Activated CD8-positive, alpha-beta memory T cell treated with anti-CD3 and anti-CD28 coated beads, Interleukin-2, amount 50 U/mL, for 4 hours (primary cell): Measurements from ENCODE around the gene SLC2A13.

ENCODE experiments used
- DNase-seq: peaks from one replicate; pipeline ENCODE4 v3.0.0-alpha.2; 2020

SLC2A13 gene

DNA sequence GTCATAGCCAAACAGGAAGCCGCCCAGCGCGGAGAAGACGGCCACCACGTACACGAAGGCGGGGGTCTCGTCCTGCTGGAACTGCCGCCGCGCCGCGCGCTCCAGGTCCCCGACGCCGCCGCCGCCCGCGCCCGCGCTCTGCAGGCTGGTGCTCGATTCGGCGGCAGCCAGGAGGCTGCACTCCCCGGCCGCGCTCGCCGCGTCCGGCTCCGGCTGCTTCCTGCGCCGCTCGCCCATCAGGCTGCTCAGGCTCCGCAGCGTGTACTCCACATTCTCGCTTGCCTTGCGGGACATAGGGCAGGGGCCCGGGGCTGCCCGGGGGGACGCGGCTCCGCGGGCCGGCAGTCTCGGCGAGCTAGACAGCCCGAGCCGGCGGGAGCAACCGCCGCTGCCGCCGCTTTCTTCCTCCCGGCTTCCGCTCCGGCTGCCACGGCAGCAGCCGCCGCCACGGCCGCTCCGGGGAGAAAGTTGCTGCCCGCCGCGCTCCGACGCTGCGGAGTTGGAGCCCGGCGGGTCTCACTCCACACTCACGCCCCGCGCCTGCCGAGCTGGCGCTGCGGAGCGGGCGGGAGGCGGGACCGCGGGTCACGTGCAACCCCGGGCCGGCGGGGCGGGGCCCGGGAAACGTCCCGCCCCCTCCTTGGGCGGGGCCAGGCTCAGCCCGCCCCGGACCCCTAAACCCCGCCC is at the start of gene SLC2A13:
TSS of gene SLC2A13 (minus strand) at position 567 of the 687 bp plus-strand sequence. CDS start at position 294, 273 bp downstream.
- DNase-seq: peak; percentile 76

DNA sequence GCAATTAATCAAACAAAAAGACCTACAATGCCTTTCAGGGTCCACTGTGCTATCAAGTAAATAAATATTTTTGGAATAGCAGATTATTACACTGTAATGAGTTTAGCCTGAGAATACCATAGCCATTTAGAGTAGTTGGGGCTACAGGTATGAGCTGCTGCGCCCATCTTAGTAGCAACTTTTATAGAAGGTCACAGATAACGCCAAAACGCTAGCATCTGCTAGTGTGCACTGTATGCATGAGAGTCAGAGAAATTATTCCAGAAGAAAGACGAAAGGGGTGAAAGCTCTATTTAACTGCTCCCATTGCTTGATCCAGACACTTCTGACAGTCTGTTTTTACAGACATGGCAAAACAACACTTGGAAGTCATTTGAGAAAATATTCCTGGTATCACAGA is 48.5 kb upstream of the SLC2A13 start:
- no peak for DNase-seq

DNA sequence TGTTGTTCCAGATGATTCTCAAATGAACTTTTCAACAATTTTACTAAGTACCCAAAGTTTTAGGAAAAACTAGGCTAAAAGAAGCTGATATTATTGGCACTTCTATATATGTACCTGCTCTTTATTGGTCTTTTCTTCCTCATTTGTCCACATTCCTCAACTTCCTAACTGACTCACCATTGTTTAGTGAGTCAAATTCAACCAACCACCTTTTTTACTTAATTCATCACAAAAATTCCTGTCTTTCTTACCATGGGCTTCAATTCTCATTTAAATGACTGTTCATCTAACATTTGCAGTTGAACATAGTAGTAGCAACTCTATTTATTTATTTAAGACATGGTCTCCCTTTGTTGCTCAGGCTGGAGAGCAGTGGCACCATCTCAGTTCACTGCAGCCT is 47.6 kb upstream of the SLC2A13 start:
- no peak for DNase-seq

DNA sequence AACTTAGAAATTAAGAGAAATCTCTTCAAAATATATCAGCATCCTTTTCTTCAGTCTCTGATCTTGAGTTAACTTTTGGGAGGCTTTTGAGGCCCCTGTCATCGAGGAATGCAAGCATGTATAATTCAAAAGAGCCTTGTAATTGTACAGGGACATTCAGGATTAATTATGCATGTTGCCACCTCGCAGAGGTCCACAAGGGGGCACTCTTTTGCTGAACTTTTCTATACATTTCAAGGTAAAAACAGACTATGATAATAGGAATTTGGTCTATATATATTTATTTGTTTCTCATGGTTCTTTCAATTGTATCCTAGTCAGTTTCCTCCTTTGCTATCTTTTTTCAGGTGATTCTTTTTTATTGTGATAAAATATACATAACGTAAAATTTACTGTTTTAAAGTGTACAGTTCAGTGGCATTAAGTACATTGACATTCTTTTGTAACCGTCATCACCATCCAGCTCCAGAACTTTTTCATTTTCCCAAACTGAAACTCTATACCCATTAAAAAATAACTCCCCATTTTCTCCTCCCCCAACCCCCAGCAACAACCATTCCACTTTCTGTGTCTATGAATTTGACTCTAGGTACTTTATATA is 47.0 kb upstream of the SLC2A13 start:
- peak; percentile 41 for DNase-seq

DNA sequence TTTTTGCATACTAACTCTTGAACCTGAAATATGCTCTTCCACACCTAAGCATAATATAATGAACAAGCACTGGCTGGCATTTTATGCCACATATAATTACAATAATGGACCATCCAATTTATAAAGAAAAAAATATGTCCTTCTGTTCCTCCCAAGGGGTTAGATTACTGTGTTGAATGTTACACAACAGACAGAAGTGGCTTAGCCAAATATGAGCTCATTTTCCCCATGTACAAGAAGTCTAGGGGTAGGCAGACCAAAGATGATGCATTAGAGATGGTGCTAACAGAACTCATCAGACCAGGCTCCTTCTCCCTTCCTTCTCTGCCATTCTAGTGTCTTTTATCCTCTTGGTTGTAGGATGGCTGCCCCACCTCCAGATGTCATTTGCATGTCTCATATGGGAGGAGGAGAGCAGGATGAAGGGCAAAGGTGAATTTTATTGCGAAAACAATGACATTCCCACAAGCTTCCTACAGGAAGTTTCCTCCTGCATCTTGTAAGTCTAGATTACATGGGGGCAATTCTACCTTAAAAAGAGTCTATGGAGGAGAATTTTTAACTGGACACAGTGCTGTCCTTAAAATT is 43.9 kb upstream of the SLC2A13 start:
- no peak for DNase-seq

DNA sequence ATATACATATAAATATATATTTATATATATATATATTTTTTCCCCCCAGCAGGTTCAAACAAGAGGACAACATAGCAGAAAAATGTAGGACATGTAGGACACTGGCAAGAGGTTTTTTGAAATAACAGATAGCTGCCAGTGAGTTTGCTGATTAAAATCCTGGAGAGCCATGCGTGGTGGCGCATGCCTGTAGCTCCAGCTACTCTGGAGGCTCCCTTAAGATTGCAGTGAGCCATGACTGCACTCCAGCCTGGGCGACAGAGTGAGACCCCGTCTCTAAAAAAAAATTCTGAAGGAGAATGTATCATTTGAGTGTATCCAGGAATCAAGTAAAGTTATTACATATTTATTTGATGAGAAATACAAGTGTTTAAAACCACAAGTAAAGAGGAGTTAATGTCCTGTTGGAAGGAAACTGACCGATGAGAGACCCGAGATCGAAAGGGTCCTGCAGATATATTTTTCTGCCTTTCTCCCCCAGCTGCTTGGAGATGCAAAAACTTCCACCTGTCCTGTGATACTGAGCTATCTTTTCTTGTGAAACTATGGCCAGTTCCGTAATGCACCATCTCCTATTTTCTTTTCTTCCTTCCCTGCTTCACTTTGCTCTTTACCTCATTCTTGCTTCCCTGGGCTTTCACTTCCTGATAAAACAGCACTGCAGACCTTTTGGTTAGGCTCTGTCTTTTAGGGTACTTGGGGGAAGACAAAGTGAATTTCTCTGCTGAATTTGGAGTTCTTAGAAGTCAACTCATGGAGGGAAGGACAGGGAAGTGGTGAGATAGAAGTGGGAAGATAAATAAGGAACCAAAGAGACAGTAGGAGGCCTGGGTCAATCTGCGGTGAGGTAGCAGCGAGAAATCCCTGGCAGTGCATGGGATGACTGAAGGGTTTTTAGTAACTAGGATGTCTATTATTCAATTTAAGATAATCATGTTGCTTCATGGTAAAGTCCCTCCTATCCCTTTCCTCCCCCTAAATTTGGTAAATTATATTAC is 41.2 kb upstream of the SLC2A13 start:
- DNase-seq: no peak

DNA sequence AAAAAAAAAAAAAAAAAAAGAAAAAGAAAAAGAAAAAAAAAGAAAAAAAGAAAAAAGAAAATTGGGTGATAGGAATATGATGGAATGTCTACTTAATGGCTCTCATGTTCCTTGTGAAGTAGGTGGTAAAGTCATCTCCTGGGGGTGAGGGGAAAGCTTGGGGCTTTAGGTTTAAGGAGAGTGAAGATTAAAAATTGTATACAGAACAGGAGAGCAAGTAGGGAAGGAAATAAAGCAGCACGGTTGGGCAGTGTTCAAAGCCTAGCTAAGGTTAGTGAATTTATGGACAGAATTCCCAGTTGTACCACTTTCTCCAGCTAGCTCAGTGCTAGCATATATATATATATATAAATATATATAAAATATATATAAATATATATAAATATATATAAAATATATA is 40.0 kb upstream of the SLC2A13 start:
- no peak for DNase-seq

DNA sequence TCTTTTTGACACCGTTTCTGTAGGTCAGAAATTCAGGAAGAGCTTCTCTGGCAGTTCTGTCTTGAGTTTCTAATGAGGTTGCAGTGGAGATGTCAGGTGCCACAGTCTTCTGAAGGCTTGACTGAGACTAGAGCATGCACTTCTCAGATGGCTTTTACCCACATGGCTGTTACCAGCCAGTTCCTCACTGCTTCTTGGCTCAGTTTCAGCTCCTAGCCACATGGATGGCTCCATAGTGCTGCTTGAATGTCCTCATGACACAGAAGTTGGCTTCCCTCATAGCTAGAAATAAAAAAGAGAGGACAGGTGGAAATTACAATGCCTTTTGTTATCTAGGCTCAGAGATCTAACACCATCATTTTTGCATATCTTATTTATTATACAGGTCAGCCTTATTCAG is 38.1 kb upstream of the SLC2A13 start:
- DNase-seq: no peak

DNA sequence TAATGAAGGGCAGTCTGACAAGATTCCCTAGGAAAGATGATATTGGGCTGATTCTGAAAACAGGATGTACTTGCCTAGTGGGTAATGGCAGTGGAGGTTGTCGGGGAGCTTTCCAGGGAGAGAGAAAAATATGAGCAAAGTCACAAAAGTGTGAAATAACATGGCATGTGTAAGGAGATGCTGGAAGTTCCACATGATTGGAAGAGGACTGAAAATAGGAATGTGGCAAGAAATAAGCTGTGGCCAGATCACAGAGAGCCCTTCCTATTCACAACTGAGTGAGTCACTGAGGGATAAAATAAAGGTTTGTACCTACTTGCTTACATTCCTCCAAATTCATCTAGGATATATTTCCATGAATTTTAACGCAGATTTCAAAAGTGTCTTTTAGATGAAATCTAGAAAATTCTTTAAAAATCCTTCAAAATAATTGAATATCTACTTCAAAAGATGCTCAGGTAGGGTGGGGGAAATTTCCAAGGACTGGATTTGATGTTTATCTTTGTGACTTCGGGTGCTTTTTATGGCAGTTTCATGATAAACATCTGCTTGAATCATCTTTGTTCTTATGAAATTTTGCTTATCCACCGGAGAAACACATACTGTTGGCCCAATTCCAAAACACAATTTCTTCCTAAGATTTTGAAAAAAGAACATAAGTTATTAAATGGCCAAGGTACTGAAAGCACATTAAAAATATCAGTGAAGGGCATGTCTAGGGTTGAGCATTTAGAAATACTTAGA is 36.3 kb upstream of the SLC2A13 start:
- no peak for DNase-seq

DNA sequence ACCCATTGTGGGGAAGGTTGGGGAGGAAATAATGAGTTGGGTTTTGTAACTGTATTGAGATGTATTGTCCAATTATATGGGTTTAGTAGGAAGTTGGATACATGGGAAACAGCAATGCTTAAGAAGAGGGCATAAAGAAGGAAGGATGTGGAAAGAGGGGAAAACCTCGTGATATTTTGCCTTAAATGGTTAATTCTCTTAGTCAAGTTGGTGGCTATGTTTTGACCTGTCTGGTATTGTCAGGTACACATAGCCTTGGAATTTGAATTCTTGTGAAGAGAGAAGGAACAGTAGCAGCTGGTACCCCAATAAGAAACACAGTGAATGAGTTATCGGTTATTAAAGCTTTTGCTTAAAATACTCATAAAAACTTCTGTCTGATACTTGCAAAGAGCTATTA is 32.6 kb upstream of the SLC2A13 start:
- no peak for DNase-seq

DNA sequence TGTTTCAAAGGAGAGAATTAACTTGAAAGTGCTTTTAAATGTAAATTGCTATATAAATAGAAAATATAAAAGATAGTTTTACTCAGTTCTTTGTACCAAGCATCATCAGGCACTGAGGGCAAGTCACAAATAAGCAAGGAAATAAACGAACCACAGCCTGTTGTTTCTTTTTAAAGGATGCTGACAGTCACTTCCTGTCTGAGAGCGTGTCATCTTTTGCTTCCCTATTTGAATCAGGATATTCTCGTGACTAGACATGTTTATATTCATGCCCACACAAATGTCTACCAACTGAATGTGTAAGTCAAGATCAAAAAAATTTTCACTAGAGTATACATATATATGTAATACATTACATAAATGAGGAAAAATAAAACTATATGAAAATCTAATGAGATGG is 31.4 kb upstream of the SLC2A13 start:
- no peak for DNase-seq

DNA sequence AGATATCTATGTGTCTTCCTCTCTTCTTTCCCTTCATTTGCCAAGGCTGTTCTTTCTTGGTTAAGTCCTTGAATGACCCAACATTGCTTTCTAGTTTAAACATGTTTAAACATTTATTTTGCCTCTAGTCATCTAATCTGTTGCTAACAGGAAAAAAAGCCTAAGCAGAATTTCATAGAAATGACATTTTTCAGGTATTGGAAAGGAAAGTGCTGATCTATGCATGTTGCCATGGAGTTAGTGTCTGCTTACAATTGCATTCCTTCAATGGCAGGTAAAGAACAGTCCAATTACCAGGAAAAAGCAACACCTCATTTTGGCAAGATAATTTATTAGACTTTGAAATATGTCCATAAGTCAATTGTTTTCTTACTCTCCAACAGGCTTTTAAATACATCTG is 21.5 kb upstream of the SLC2A13 start:
- no peak for DNase-seq

DNA sequence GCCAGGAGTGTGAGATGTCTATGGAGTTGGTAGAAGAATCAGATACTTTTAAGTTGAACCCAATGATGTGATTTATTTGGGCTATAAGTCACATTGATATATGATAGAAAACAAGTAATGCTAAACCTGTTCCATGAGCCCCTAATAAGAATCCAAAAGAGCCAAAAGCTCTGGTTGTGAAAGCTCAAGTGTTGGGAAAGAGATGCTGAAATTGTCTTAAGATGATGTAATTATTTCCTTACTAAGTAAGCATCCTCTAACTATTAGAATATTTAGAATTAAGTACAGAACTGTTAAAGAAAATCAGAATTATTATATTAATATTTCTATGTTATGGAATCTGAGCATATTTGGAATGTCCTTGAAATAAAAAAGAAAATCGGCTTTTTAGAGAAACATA is 17.6 kb upstream of the SLC2A13 start:
- no peak for DNase-seq

DNA sequence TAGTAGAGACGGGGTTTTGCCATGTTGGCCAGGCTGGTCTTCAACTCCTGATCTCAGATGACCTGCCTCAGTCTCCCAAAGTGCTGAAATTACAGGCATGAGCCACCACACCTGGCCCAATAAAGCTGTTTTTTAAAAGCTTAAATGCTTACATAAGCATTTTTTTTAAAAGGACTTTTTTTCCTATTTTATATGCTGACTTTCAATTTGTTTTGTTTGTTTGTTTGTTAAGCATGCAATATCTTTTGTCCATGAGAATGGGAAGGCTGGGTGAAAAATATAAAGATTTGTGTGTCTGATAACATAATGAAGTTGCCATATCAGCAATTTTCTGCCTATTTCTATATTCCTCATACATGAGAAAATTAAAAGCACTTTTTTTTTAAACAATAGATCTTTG is 17.0 kb upstream of the SLC2A13 start:
- no peak for DNase-seq

DNA sequence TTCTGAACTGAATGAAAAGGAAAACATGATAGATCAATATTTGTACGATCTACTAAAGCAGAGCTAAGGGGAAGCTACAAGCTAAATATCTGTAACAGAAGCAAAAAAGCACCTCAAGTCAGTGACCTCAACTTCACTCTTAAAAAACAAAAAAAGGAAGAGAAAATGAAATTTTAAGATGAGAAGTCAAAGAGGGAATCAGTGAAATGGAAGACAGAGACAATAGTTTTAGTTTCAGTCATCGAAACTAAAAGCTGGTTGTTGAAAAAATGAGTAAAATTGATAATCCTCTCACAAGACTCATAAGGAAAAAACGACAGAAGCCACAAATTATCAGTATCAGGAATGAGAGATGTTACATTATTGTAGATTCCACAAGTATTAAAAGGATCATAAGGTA is 11.9 kb upstream of the SLC2A13 start:
- DNase-seq: no peak

DNA sequence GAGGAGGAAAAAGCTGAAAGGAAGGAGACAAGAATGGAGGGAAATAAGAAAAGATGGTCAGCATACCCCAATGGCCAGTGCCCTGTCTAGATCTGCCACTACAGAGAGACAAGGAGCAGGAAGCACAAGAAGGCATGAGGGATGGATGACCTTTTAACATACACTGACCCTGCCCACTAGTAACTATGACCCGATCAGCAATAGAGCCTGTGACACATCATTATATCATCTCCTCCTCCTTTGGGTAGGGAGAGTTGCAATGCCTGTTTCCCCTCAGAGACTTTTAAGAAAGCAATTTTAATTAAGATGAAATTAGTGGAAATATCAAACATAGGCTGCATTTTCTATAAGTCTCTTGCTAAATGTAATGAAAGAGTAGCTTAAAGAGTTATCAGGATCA is 4.7 kb upstream of the SLC2A13 start:
- DNase-seq: no peak

DNA sequence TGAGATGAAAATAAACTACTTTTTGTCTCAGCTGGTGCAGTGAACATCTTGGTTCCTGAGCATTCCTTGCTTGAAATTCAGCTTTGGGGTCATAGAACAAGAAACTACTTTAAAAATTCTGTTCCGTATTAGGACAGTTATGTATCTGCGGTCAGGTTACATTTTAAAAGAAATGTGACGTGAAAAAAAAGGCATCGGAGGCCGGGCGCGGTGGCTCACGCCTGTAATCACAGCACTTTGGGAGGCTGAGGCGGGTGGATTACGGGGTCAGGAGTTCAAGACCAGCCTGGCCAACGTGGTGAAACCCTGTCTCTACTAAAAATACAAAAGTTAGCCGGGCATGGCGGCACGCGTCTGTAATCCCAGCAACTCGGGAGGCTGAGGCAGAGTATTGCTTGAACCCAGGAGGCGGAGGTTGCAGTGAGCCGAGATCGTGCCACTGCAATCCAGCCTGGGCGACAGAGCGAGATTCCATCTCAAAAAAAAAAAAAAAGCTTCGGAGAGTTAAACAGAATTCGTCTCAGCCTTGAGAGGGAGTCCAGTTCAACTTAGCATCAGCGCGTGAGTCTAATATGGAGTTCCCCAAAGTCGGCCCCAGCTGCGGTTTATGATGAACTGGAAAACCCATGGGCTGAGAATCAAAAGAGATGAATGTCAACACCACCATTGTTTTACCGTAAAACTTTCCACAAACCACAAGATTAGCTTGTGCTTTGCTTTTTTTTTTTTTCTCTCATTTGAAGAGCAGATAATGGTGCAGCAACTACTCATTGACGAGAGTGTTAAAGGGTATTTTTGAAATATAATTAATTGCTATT is 2.1 kb upstream of the SLC2A13 start:
- DNase-seq: peak; percentile 14

DNA sequence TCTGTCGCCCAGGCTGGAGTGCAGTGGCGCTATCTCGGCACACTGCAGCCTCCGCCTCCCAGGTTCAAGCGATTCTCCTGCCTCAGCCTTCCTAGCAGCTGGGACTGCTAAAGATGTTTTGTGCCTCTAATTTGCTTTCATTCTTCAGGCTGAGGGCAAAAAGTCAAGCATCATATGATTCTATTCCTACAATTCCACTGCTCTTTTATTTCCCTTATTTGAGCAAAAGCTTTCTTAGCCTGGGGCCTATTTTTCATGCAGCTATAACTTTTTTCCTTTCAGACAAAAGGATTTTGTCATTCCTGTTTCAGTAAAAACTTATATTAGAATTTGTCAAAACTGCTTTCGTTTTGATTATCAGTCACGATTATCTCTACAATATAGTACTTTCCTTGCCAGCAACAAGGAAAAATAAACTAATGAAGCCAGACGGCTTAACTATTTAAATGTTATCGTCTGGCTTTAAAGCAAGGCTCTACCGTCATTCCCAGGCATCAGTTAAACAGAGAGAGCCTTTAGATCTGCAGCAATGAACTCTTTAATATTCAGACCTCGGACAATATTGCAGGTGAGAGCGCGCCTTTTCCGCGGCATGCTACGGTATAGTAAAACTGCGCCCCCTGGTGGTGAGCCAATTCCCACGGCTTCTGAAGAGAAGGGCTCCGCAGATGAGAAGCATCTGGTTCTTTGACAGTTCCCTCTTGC is 1.4 kb upstream of the SLC2A13 start:
- DNase-seq: peak; percentile 91

DNA sequence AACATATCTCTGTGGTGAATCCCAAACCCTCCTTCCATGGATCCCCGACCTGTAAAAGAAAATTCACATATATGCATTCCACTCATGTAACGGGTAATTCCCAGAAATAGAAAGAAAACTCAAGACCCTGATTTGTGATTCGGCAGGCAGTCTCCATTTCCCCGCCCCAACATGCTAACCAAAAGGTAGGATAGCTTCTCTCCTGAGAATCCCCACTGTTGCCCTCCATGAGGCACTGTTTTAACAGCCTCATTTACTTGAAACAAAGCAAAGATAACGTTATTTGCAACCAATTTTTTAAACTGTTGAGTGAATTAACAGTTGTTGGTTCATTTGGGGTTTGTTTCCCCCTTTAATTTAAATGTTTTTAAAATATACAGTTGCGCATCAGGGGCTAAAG is 774 bp upstream of the SLC2A13 start:
- no peak for DNase-seq

DNA sequence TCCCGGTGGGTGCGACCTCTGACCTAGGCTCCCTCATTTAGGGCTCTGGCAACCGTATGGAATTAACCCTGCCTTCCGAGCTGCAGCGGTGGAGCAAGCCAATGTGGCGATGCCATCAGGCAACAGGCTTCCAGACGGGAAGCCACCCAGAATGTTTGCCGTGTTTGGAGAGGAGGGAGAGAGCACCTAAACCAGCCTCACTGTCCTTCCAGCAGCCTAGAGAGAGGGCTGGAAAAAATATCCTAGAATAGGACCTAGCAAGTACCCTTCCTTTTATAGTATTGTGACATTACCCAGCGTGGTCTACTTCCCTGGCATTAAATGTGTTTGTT is 287 bp upstream of the SLC2A13 start:
- DNase-seq: no peak

DNA sequence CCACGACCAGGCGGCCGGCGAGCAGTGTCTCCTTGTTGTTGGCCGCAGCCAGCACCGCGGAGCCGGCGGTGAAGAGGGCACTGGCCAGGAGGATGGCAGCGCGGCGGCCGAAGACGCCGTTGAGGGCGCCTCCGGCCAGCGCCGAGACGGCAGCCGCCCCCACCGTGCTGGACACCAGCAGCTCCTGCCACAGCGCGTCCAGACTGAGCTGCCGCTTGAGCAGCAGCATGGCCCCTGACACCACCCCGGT is 691 bp downstream of the SLC2A13 start:
- no peak for DNase-seq
